ENCODE results near the gene LAT.

The LAT gene

DNA sequence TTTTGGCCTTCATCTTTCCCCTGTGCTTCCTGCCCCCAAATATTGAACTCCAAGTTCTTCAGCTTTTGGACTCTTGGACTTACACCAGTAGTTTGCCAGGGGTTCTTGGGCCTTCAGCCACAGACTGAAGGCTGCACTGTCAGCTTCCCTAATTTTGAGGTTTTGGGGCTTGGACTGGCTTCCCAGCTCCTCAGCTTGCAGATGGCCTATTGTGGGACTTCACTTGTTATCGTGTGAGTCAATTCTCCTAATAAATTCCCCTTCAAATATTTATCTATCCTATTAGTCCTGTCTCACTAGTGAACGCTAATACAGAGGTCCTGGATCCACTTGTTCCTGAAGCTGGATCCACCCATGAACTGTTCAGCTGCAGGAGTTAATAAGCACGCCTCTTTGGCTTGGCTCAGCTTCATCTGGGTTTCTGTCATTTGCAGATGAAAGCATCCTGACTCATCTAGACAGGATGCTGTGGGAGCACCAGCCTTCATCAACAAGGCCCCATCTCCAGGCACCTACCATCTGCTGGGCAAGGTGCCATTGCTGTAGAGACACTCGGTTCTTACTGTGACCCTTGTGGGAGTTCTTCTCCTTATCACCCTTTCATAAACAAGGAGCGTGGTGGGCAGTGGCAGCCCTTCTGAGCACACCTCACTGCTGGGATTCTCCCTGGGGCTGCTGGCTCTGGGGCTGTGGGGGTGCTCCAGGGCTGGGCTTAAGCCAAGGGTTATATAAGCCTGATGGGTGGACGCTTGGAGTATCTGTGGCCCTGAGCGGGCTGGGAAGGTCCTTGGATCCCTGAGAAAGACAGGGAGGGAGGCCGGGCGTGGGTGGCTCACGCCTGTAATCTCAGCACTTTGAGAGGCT is 23.1 kb downstream of the LAT start:
- no peak for DNase-seq

DNA sequence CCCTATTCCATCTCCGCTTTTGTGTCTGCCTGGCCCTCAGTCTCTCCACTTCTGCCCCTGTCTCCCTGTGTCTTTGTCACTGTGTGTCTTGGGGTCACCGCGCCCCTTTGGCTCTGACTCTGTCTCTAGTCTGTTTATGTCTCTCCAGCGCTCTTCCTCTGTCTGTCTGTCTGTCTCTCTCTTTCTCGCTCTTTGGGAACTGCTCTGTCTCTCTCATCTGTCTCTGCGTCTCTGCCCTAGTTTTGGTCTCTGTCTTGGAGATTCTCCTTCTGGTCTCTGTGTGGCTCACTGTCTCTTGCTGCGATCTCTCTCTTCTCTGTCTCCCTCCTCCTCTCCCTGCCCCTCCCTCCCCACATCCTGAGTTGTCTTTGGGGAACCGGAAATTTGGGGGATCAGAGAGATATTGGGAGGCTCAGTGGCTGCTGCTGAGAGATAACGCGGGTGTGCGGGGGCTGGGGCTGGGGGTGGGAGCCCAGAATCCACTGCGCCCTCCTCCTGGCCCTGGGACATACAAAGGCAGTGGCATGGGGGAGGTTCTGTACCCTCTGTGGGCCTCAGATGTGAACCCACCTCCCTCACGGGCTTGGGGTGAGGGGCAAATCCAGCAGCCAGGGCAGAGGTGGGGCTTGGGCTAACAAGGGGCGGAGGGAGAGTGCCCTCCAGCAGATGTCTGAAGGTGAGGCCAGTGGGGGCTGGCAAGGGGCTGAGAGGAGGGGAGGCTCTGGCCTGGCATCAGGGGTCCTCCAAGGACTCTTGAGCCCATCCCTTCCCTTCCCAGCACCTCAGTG is 24.4 kb downstream of the LAT start:
- no peak for DNase-seq

DNA sequence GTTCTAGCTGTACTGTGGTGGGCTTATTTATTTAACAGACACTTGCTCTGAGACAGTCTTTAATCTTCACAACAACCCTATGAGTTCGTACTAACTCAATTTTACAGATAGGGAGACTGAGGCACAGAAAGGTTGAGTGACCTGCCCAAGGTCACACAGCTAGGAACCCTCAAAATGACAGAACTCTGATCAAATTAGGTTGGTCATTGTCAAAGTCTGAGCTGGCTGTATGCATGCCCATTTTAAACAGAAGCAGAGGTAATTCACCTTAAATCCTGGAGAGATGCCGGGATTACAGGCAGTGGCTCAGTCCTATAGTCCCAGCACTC is 24.9 kb downstream of the LAT start:
- no peak for DNase-seq

DNA sequence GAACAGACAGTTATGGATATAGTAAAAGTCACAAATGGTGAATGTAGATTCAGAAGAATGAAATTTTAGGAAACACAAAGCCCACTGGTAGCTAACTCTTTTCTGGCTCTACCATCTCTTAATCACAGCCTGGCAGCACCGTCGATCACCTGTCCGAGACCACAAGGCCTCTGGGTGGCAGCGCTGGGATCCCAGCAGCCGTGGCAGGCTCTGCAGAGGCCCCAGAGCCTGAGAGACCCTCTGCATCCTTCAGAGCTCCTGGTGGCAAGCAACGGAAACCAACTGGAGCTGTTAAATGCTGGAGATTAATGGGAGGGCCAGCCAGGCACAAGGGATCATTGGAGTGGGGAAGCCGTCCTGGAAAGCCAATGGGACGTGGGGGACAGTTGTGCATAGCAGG is 26.3 kb downstream of the LAT start:
- DNase-seq = no peak

DNA sequence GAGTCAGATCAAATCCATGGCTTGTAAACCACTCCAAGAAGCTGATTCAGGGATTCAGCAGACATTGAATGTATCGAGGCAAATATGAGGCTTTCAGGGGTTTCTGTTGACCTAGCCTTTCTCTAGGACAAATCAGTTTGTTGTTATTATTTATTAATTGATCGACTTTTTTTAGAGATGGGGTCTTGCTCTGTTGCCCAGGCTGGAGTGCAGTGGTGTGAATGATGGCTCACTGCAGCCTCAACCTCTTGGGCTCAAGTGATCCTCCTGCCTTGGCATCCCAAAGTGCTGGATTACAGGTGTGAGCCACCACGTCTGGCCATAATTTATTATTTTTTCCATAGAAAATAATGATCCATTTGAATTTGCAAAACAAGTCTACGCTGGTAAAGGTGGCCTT is 27.0 kb downstream of the LAT start:
- DNase-seq = no peak

DNA sequence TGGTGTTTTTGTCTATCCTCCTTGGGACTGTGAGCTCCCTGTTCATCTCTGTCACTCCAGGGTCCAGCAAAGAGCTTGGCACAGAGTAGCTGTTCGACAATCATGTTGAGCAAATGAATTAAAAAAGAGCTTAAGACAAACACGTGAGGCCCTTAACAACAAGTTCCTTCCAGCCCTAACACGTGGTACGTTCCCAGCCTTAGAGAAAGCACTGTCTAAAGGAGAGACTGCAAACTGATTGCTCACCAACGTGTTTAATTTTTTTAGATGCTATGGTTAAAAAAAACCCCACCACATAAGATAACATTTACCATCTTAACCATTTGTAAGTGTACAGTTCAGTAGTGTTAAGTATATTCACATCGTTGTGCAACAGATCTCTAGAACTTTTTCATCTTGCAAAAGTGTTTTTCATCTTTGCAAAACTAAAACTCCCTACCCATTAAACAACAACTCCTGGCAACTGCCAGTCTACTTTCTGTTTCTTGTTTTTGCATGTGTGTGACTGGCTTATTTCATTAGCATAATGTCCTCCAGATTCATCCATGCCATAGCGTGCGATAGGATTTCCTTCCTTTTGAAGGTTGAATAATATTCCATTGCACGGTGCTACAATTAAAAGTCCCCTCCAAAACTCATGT is 28.2 kb downstream of the LAT start:
- no peak for DNase-seq

DNA sequence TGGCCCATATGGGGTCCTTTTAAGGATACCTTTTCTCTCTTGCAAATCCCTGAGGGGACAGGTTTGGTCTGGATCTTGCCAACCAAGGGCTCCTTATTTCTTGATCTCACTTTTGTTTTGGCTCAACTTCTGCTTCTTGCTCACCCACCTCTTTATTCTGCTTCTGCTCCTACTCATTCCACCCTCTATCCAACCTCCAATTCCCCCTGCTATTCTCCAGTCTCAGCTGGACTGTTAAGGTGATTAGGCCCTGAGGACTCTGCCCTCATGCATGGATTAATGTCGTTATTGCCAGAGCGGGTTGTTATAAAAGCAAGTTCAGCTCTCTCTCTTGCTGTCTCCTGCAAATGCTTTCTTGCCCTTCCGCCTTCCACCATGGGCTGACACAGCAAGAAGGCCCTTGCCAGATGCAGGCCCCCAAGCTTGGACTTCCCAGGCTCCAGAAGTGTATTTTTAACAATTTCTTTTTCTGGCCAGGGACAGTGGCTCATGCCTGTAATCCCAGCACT is 29.8 kb downstream of the LAT start:
- DNase-seq = no peak

DNA sequence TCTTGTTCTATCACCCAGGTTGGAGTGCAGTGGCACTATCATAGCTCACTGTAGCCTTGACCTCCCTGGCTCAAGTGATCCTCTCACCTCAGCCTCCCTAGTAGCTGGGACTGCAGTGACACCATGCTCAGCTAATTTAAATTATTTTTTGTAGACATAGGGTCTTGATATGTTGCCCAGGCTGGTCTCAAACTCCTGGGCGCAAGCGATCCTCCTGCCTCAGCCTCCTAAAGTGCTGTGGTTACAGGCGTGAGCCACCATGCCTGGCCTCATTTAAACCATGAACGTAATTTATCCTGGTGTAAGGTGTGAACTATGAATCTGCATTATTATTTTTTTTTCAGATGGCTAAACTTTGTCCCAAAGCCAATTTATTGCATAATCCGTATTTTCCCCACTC is 37.3 kb downstream of the LAT start:
- DNase-seq = no peak

DNA sequence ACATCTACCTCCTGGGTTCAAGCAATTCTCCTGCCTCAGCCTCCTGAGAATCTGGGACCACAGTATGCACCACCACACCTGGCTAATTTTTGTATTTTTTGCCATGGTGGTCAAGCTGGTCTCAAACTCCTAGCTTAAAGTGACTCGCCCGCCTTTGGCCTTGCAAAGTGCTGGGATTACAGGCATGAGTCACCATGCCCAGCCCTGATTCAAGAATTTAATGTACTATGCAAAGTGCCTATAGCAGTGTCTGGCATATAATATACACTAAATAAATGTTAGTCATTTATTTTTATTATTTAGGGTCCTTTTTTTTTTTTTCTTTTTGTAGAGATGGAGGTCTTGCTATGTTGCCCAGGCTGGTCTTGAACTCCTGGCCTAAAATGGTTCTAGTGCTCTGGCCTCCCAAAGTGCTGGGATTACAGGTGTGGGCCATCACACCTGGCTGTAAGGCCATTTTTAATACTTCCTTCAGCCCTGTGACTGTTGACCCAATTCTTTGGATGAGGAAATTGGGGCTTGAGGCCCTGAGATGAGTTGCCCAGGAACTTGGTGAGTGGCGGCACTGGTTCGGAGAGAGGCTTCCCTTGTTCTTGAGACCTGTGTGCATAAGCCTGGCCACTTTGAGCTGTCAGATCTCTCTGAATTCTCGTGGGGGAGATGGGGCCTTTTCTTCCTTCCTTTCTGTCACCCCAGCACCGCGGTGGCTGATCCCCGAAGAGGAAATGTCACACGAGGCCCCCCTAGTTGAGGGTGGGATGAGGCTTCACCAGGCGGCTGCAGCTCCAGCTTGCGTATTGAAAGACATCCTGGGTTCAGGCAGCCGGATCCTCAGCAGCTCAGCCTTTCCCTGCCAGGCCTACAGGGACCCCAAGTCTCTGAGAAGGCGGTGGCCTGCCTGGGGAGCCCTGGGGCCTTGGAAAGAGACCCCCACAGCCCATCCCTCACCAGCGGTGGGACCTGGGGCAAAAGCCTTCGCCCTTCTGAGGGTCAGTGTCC is 38.7 kb downstream of the LAT start:
- DNase-seq = no peak

DNA sequence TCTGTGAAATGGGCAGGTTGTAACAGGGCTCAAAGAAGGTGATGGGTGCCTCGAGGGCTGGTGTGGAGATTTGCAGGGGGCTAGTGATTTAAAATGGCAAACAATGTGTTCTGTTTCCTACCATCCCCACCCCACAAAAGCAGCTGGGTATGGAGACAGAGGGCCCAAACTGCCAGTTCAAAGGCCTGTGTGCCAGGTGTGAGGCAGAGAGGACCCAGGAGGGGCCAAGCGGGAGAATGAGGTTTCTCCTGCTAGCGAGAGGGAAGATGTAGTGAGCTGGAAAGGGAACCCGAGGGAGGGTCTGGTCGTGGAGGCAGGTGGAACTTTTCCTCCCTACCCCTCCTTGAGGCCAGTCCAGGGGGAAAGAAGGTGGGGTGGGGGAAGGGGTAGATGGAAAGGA is 39.4 kb downstream of the LAT start:
- no peak for DNase-seq

DNA sequence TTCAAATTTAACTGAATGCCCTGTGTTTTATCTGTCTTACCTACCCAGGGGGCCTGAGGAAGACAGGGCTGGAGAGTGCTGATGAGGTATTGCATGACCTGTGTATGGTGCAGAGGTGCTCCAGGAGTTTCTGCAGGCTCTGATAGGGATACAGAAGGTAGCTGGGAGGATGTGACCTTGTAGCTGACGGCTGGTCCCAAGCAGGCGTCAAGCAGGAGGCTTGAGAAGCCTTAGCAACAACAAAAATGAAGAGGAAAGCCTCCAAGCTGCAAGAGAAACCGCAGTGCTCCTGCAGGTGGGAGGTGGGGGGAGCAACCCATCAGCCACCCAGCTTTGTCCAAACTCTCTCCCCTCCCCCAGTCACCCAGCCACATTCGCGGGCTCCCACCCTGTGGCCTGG is 40.4 kb downstream of the LAT start:
- no peak for DNase-seq

DNA sequence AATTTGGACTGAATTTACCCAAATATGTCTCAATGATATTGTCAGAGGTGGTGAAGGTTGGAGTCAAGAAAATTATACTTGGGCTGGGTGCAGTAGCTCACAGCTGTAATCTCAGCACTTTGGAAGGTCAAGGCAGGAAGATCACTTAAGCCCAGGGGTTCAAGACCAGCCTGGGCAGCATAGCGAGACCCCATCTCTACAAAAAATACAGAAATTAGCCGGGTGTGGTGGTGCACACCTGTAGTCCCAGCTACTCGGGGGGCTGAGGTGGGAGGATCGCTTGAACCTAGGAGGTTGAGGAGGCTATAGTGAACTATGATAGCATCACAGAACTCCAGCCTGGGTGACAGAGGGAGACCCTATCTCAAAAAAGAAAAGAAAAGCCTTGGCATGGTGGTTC is 40.9 kb downstream of the LAT start:
- no peak for DNase-seq

DNA sequence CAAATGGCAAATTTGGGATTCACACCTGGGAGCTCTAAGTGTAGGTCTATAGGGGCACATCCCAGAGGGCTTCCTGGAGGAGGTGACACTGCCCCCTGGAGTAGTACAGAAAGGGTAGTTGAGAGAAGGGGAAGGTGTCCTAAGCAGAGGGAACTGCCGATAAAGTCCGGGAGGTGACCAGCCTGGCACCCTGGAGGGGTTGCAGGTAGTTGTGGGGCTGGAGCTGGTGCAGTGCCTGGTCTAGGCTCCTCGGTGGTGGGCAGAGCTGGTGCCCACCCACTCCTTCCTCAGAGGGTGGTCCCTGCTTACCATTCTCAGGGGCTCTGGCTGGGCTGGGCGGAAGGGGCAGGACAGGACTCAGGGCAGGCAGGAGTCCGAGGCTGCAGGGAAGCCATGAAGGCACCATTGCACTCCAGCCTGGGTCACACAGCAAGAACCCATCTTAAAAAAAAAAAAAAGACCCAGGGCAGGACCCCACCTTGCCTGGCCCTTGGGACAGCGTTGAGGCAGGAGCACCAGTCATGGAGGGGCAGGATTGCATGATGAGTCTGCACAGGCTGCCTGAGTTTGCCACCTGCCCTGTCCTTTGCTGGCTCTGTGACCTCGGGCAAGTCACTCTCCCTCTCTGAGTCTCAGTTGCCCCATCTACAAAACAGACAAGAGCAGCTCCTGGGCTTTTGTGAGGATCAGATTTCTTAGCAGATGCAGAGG is 43.8 kb downstream of the LAT start:
- DNase-seq = no peak

DNA sequence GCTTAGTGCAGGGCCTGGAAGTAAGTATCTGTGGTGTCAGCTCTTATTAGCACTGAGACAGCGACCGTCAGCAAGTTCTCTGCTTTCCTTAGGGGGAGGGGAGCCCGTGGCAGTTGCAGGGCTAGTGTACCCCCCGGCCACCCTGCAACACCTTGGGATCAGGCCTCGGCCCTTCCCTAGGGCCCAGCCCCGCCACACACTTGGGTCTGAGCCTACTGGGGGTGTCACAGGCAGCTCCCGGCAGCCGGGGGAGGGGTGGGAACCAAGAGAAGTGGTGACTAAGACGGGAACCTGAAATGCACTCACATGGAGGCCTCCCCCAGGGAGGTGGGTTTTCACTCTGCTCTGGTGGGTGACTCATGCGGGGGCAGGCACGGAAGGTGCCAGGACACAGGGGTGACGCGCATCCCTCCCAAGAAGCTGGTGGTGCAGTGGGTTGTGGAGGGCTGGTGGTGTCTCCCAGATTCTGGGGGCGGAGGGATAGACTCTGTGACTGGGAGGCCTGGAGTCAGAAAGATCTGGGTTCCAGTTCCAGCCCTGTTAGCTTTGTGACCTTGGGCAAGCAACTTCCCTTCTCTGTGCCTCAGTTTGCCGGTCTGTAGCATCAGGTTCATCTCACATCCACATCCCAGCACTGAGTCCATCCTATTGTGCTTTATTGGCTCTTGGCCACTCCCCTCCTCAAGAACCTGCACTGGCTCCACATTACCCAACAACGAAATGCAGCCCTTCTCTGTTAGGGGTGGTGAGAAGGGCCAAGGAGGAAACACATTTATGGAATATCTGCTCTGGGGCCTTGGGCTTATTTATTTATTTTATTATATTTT is 44.5 kb downstream of the LAT start:
- DNase-seq = peak in 39 of 56 donors; percentile 2 to 88 (median 52)

DNA sequence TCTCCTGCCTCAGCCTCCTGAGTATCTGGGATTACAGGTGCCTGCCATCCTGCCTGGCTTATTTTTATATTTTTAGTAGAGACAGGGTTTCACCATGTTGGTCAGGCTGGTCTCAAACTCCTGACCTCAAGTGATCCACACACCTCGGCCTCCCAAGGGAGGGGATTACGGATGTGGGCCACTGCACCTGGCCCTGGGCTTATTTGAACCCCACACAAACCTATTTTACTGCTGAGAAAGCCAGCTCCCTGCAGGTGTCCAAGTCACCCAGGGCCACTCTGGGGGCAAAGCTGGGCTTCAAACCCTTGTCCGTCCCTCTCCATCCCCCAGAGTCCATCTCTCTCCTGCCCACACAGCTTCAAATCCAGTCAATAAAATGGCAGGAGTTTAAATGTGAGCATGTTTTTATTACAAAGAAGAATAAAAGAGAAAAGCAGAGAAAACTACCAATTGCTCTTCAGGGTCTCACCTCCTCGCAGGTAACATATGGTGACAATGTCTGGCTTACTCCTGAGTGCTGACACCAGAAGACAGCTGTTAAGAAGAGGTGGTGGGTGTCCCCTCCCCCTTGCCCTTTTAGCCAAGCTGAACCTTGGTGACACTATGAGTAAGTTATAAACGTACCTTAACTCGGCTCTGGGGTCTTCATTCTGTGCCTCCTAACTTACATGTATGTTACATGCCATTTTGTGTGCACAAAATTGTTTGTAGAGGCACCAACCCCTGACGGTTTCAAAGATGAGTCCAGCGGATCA is 45.4 kb downstream of the LAT start:
- no peak for DNase-seq

Measured in nucleus accumbens (tissue), 56 donors.